Gastrocnemius medialis (tissue), 4 donors: ENCODE measurements around the gene NCEH1.

Experiments
- POLR2A ChIP-seq, 2 donors: fragments of 450-650 bp; IDR thresholded peaks; one replicate each; pipeline ENCODE4 v1.6.1; 2017; ENCODE audit warnings: antibody characterized with exemption in 2 of 2, mild to moderate bottlenecking in 2 of 2, moderate library complexity in 2 of 2
- TF ChIP-seq, protein P1 (sequence below), 5 experiments: fragments of 450-650 bp in 3 of 5; fragments of 200-600 bp in 2 of 5; sonication (generic) in 2 of 5; IDR thresholded peaks in 4 of 5; conservative IDR thresholded peaks in 1 of 5; 1 replicate in 4 of 5; 2 replicates in 1 of 5; pipeline ENCODE4 v1.5.1; 2016 to 2019; ENCODE audit warnings: antibody characterized with exemption in 5 of 5, mild to moderate bottlenecking in 3 of 5, moderate library complexity in 3 of 5

DNA sequence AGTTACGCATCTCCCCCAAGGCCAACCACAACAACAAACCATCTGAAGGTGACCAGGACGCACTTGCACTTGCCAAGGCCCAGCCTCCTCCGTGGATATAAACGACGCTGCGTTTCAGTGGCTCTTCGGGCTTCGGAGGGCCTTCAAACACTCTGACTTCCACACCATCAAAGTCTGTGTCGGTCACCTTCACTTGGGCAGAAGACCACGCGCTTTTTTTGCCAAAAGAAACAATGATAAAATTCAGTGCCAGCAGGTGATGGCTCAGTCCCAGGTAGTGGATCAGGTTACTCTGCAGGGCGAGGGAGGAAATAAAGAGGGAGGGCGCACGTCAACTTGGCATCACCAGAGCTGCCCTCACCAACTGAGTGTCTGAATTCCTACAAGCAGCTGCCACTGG lies 63.0 kb downstream of the NCEH1 start:
- TF ChIP-seq, protein P1, sequence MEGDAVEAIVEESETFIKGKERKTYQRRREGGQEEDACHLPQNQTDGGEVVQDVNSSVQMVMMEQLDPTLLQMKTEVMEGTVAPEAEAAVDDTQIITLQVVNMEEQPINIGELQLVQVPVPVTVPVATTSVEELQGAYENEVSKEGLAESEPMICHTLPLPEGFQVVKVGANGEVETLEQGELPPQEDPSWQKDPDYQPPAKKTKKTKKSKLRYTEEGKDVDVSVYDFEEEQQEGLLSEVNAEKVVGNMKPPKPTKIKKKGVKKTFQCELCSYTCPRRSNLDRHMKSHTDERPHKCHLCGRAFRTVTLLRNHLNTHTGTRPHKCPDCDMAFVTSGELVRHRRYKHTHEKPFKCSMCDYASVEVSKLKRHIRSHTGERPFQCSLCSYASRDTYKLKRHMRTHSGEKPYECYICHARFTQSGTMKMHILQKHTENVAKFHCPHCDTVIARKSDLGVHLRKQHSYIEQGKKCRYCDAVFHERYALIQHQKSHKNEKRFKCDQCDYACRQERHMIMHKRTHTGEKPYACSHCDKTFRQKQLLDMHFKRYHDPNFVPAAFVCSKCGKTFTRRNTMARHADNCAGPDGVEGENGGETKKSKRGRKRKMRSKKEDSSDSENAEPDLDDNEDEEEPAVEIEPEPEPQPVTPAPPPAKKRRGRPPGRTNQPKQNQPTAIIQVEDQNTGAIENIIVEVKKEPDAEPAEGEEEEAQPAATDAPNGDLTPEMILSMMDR (IDR thresholded peaks at IDR 0.05 in 4 of 5, conservative IDR thresholded peaks at IDR 0.05 in 1 of 5): no peak
- TF ChIP-seq POLR2A (IDR thresholded peaks at IDR 0.05): no peak
